Measurements from ENCODE around the gene TAS2R60.

DNA sequence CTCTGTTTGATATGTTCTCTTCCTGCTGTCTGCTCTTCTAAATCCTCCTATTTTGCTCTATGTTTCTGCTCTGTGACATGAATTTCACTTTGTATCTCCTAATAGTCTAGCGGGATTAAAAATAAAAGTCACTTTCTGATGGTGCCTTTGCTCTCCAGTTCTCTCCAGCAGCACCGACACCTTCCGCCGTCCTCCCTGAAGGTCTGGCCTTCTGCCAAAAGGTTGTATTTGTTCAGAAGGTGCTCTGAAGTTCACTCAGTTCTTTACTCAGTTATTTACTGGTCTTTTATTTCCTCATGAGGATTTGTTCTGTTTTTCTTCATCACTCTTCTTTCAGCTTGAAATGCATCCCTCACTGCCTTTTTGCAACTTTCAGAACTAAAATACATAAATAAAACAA is 23.4 kb upstream of the TAS2R60 start:
- no peak for TF ChIP-seq CTCF (IDR thresholded peaks at IDR 0.05)
- no peak for TF ChIP-seq EP300 (IDR thresholded peaks at IDR 0.05; ENCODE audit: borderline replicate concordance in 1 of 2, low read depth in 1 of 2, low read length in 1 of 2)
- TF ChIP-seq EZH2phosphoT487 (IDR thresholded peaks at IDR 0.05; ENCODE audit: borderline replicate concordance, low read depth): no peak
- no peak for TF ChIP-seq SIN3A (IDR thresholded peaks at IDR 0.05; ENCODE audit: borderline replicate concordance, low read depth, low read length)
- TF ChIP-seq MAX (IDR thresholded peaks at IDR 0.05; ENCODE audit: low read depth): no peak
- TF ChIP-seq SMC3 (IDR thresholded peaks at IDR 0.05; ENCODE audit: low read depth, low read length): no peak
- no peak for TF ChIP-seq USF1 (IDR thresholded peaks at IDR 0.05; ENCODE audit: borderline replicate concordance, low read depth)
